Large intestine (tissue), 3 donors: ENCODE results near the gene CIROP. TPM values are rescaled to one million over a fixed set of nuclear protein-coding genes. Genes with fewer than 3 reads are reported as not detected.

Experiments
- DNase-seq, 2 donors: peaks; one replicate each; pipeline versions ENCODE4 v3.0.0 to v3.0.0-alpha.2; 2013
- H3K27ac ChIP-seq: one replicate; pipeline ENCODE4 v1.5.1; 2013; ENCODE audit warnings: low read length
- H3K27me3 ChIP-seq: 2 replicates; pipeline ENCODE4 v1.6.1; 2013; ENCODE audit warnings: low read length; ENCODE audit not compliant: control insufficient read depth, insufficient read depth
- H3K36me3 ChIP-seq: 2 replicates; pipeline ENCODE4 v1.6.1; 2013; ENCODE audit warnings: low read length; ENCODE audit not compliant: control insufficient read depth, insufficient read depth
- H3K4me1 ChIP-seq: one replicate; pipeline ENCODE4 v1.6.1; 2013; ENCODE audit warnings: low read length; ENCODE audit not compliant: control insufficient read depth, insufficient read depth
- H3K4me3 ChIP-seq: one replicate; pipeline ENCODE4 v1.5.1; 2013; ENCODE audit warnings: low read length
- H3K9me3 ChIP-seq: one replicate; pipeline ENCODE4 v1.6.1; 2013; ENCODE audit warnings: mild to moderate bottlenecking, low read depth, low read length, moderate library complexity; ENCODE audit not compliant: control insufficient read depth
- WGBS: methylation state at CpG from one replicate; pipeline ENCODE4 v1.1.5; 2013; ENCODE audit warnings: low lambda C conversion rate; ENCODE audit not compliant: insufficient coverage; 5-methylcytosine and 5-hydroxymethylcytosine counted together
- polyA plus RNA-seq: library from polyadenylated mRNA; unstranded; fragments of 120-200 nt; gene quantifications from one replicate; pipeline ENCODE4 v1.2.1, GENCODE V29; 2013

Gene CIROP
- polyA plus RNA-seq, 1 donor = 0.01 TPM

DNA sequence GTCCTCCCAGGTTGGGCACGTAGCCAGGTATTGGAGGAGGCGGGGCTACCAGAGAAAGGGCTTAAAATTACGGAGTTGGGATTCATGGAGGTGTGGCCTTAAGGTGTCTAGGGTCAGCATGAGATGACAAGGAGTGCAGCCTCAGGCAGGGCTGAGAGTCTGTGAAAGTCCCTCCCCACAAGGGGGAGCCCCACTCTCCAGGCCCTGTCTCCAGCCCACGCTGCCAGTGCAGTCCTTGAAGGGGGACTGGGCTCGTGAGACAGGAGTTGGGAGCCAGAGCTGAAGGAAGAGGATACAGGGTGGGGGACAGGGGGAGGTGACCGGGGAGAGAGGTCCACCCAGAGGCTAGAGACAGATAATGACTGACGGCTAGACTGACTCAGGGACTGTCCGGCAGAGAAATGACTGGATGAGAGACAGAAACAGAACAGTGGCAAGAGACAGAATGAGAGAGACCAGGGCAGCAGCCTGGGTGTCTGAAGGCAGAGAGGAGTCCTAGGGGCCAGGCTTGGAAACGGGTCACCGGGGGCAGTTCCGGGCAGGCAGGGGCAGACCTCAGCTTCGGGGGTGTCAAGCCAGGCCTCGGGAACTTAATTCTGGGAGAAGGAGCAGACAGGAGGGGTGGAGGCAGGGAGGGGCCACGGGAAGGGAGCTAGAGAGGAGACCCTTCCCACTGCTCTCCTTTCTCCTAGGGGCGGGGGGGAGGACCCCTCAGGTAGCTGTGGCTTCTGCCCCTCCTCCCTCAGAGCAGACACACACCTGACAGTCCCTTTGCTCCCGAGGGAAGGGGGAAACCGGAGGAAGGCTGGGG is 48.4 kb downstream of the CIROP start:
- Histone ChIP-seq H3K9me3 (no peaks in the 10 kb centered on the region), H3K27me3 (no peaks in the 10 kb centered on the region), H3K36me3 (peaks cover 29% of the 10 kb centered on the region), H3K4me1 (peaks cover 13% of the 10 kb centered on the region), H3K27ac (no peak overlapping the region), H3K4me3 (peak overlapping the region; percentile 43)
- DNase-seq = peak; percentile 54 to 69
- WGBS = 0% methylated on average over 1 of the region's 17 CpGs

DNA sequence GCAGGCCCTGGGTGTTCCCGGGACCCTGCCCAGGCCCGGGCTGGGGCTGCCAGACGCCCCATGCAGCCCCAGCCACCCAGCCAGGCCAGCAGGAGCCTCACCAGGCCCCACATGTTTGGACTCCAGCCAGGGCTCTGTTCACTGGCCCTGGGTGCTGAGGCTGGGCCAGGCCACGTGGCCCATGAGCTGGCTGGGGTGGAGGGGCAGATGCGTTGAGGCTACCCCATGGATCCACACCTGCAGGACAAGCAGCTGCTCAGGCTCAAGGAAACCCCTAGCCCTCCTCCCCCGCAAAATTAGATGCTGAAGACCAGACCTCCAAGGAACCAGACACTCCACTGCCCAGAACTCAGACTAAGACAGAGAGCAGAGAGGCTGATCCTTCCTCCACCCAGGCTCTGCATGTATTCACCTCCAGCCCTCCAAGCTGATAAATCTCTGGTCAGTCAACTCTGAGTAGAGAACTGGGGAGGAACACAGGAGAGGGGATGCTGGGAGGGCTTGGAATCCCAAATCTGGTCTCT is 49.1 kb downstream of the CIROP start:
- Histone ChIP-seq H3K27ac (no peak overlapping the region), H3K4me1 (peaks cover 13% of the 10 kb centered on the region), H3K36me3 (peaks cover 23% of the 10 kb centered on the region), H3K9me3 (no peaks in the 10 kb centered on the region), H3K27me3 (no peaks in the 10 kb centered on the region), H3K4me3 (no peak overlapping the region)
- WGBS = no CpG with 5 or more reads among the region's 6 CpGs
- DNase-seq = no peak

DNA sequence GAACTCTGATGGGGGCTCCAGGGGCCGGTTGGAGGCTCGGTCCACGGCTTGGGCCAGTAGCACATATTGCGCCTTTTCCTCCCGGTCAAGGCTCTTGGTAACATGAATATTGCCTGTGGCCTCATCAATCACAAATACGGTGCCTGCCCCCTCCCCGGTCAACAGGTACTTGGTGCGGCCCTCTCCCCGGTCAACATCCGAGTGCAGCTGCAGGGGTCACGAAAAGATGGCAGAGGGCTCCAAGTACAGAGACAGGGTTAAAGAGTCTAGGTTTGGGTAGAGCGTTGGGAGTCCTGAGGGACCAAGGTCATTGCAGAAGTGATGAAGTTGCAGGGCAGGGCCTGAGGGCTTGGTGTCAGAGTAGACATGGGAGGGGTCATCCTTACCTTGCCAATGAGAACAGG is 49.6 kb downstream of the CIROP start:
- no CpG with 5 or more reads among the region's 12 CpGs for WGBS
- Histone ChIP-seq H3K27me3 (no peaks in the 10 kb centered on the region), H3K9me3 (no peaks in the 10 kb centered on the region), H3K27ac (no peak overlapping the region), H3K4me3 (no peak overlapping the region), H3K4me1 (peaks cover 13% of the 10 kb centered on the region), H3K36me3 (peaks cover 18% of the 10 kb centered on the region)
- no peak for DNase-seq

DNA sequence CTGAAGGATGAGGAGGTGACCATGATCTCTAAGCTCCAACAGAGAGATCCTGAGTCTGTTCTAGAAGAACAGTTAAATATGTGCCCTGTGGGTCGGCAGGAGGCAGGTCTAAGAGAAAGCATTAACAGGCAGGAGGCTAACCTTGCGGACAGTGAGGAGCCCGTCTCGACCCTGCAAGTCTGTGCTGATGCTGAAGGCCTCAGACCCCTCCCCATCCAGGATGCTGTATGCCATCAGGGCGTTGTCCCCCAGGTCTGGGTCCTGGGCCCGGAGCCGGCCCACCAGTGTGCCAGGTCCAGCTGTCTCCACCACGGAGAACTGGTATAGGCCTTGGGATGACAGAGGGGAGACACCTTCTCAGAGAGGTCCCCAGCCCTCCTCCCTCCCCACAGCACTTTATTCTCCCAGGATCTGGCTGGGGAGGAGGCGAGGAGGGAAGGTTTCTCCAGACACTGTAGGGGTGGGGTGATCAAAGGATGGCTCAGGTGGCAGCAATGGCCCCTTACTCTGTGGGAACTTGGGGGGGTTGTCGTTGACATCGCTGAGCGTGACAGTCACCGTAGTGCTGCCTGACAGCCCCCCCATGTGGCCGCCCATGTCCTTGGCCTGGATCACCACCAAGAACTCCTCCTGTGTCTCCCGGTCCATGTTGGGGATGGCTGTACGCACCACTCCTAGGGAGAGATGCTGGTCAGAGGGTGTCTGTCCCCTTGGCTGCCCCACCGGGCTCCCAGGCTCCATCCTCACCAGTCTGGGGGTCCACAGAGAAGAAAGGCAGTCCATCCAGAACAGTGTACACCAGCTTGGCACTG is 50.6 kb downstream of the CIROP start:
- no peak overlapping the region for H3K4me3 ChIP-seq

DNA sequence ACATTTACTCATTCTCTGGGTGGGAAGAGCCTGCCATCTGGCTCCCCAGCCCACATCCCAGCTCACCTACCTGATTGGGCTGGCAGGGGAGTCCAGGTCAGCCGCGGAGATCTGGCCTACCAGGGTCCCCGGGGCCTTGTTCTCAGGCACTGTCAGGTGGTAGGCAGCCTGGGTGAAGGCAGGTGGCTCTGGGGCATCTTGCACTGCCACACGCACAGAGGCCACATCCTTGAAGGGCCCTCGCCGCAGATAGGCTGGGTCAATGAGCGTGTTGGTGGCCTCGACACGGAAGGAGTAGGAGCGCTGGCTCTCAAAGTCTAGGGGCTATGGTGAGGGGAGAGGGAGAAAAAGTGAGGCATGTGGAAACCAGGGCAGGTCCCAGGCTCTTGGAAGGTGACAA is 51.4 kb downstream of the CIROP start:
- WGBS = no CpG with 5 or more reads among the region's 10 CpGs
- no peaks in the 10 kb centered on the region for H3K27me3 ChIP-seq
- no peak for DNase-seq
- no peak overlapping the region for H3K27ac ChIP-seq
- H3K4me3 ChIP-seq = no peak overlapping the region
- H3K36me3 ChIP-seq = peaks cover 2% of the 10 kb centered on the region
- H3K4me1 ChIP-seq = peaks cover 13% of the 10 kb centered on the region
- H3K9me3 ChIP-seq = peaks cover under 1% of the 10 kb centered on the region

More for the DNA sequence above, 50.6 kb downstream of the CIROP start:
- WGBS = no CpG with 5 or more reads among the region's 17 CpGs
- Histone ChIP-seq H3K27ac (no peak overlapping the region), H3K27me3 (no peaks in the 10 kb centered on the region), H3K9me3 (no peaks in the 10 kb centered on the region), H3K4me1 (peaks cover 13% of the 10 kb centered on the region), H3K36me3 (peaks cover 10% of the 10 kb centered on the region)
- no peak for DNase-seq

DNA sequence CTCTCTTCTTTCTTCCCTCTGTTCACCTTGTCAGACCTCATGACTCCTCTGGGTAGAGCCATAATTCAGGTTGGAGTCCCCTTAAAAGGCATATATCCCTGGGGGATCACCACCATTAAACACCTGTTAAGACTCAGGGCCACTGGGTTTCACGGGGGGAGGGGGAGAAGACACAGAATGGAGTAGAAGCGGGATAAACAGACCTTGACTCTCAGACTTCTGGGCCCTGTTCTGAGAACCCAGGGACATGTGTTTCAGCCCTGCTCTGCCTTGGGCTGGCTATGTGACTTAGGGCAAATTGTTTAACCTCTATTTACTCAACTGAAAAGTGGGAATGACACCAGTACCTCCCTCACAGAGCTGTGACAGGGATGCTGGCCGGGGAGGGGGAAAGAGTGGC is 52.1 kb downstream of the CIROP start:
- Histone ChIP-seq H3K27ac (no peak overlapping the region), H3K27me3 (no peaks in the 10 kb centered on the region), H3K36me3 (peaks cover 2% of the 10 kb centered on the region), H3K4me3 (no peak overlapping the region), H3K4me1 (peaks cover 13% of the 10 kb centered on the region), H3K9me3 (peaks cover 3% of the 10 kb centered on the region)
- no peak for DNase-seq
- no CpG with 5 or more reads among the region's 3 CpGs for WGBS

DNA sequence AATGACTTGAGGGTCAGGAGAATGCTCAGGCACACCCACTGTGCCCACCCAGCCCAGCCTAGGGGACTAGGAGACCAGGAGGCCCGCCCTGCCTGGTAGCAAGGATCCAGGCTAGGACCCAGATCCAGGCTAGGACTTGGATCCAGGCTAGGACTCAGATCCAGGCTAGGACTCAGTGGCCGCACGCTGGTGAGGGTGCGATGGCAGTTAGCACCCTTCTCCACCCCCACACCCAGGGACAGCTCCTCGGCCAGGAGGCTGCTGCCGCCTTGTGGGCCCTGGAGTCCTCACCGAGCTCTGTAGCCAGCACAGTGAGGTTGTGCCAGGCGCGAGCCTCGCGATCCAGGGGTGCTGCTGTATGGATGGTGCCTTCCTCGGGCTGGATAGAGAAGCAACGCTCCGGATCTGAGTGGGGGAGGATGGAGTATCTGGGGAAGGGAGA is 52.6 kb downstream of the CIROP start:
- no peak for DNase-seq
- H3K9me3 ChIP-seq = peaks cover 3% of the 10 kb centered on the region
- peaks cover 13% of the 10 kb centered on the region for H3K4me1 ChIP-seq
- WGBS = no CpG with 5 or more reads among the region's 14 CpGs
- no peak overlapping the region for H3K27ac ChIP-seq
- no peak overlapping the region for H3K4me3 ChIP-seq
- H3K27me3 ChIP-seq = no peaks in the 10 kb centered on the region
- H3K36me3 ChIP-seq = peaks cover 2% of the 10 kb centered on the region

DNA sequence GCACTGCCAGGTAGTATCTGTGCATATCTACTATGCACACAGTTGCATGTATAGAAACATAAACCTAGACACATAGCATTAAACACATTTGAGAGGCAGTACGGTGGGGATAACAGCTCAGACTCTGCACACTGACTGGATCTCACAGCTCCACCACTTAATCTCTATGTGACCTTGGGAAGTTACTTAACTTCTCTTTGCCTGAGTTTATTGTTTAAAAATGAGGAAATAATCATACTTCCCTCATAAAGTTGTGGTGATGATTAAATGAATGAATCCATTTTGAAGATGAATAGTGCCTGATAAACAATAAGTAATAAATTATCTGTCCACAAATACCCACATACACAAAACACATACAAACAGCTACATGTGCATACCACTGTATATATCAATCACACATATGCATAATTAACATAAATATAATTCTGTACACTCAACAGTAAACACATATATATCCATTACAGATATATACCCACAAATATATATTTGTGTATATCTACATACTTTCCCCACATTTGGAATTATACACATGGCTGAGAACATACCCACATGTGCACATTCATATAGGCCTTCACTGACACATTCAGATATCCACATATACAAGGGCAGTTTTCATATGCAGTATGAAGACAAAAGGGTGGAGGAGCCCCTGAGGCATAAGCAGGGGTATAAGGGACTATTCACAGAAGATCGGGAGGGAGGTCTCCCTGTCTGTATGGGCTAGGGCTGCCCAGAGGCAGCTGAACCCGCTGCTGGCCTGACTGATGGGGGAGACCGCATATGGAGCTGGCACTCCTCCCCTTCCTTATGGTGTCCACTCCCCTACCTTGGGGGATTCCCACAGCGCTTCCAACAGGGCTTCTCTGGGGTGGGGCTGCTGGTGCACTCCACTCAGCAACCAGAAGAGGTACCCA is 53.4 kb downstream of the CIROP start:
- no peaks in the 10 kb centered on the region for H3K27me3 ChIP-seq
- peaks cover 2% of the 10 kb centered on the region for H3K36me3 ChIP-seq
- H3K27ac ChIP-seq = no peak overlapping the region
- H3K9me3 ChIP-seq = peaks cover 3% of the 10 kb centered on the region
- no peak overlapping the region for H3K4me3 ChIP-seq
- H3K4me1 ChIP-seq = peaks cover 5% of the 10 kb centered on the region
- no peak for DNase-seq
- no CpG with 5 or more reads among the region's 5 CpGs for WGBS
